GM10248 (cell line): ENCODE data around the gene SPATA24.
A peak's percentile ranks its signal among the peaks of the same experiment; 100 is the strongest.

Experiments
- CTCF ChIA-PET: fragments of 300-600 bp; sonication (Branson Sonifier 250); formaldehyde crosslinking; extraction: SDS; loops from one replicate; lab custom pipeline; 2021; ENCODE audit warnings: antibody characterized with exemption; lab: Yijun Ruan, JAX
- POLR2A ChIA-PET: fragments of 350-650 bp; sonication (Branson Sonifier 250); formaldehyde crosslinking; extraction: SDS; loops from one replicate; lab custom pipeline; 2020; ENCODE audit warnings: antibody characterized with exemption; lab: Yijun Ruan, JAX
- DNase-seq: peaks from one replicate; pipeline ENCODE4 v3.0.0; 2012; ENCODE audit errors: extremely low spot score
- CTCF ChIP-seq: IDR thresholded peaks from 2 replicates; pipeline ENCODE4 v1.5.1; 2012; ENCODE audit warnings: mild to moderate bottlenecking, low read depth; ENCODE audit errors: extremely low read depth, missing control alignments, control extremely low read depth

Gene SPATA24

GRCh38 chr5:139394123-139394653, 9.7 kb downstream of the SPATA24 start:
- ChIA-PET POLR2A (interaction anchor here (1.2 kb wide), 1 partner anchor 52 kb away, joined by 3 read pairs; the partner anchor contains the start of gene PAIP2), CTCF (interaction anchor here (1.1 to 3.3 kb wide), 5 partner anchors 10 to 120 kb away, joined by 3 to 10 read pairs (median 5); partner anchors contain the start of gene SPATA24)
- peak; percentile 63 for DNase-seq
- TF ChIP-seq CTCF: peak; percentile 77

- TF ChIP-seq CTCF: no peak
- POLR2A ChIA-PET: interaction anchor here (0.8 to 2.2 kb wide), 3 partner anchors 52 to 117 kb away, joined by 3 to 5 read pairs (median 3); partner anchors contain the start of genes MATR3 and PAIP2
Measured at GRCh38 chr5:139393497-139394122, 10.3 kb downstream of the SPATA24 start.

GRCh38 chr5:139392678-139393496, 11.0 kb downstream of the SPATA24 start:
- ChIA-PET CTCF (interaction anchor here (1.1 to 3.7 kb wide), 9 partner anchors 10 to 124 kb away, joined by 3 to 31 read pairs (median 9); partner anchors contain the start of genes PAIP2 and SPATA24), POLR2A (interaction anchor here (0.8 to 2.2 kb wide), 2 partner anchors 99 to 117 kb away, joined by 3 to 5 read pairs; partner anchors contain the start of gene MATR3)
- peak; percentile 88 for DNase-seq
- TF ChIP-seq CTCF: peak; percentile 94

More at GRCh38 chr5:139393497-139394122, 10.3 kb downstream of the SPATA24 start:
- CTCF ChIA-PET: interaction anchor here (1.1 to 3.3 kb wide), 7 partner anchors 9 to 120 kb away, joined by 3 to 31 read pairs (median 8); partner anchors contain the start of gene SPATA24
- DNase-seq: peak; percentile 36

GRCh38 chr5:139392324-139392677, 11.6 kb downstream of the SPATA24 start:
- no peak for TF ChIP-seq CTCF
- no peak for DNase-seq
- CTCF ChIA-PET: interaction anchor here (1.2 to 3.7 kb wide), 8 partner anchors 10 to 124 kb away, joined by 3 to 31 read pairs (median 10); partner anchors contain the start of genes PAIP2 and SPATA24
- POLR2A ChIA-PET: interaction anchor here (0.8 to 2.2 kb wide), 3 partner anchors 12 to 116 kb away, joined by 3 to 5 read pairs (median 4); partner anchors contain the start of genes MATR3 and SPATA24

- ChIA-PET POLR2A (interaction anchor here (0.6 to 2.2 kb wide), 7 partner anchors 12 to 246 kb away, joined by 3 to 7 read pairs (median 4); partner anchors contain the start of genes MATR3 and SPATA24), CTCF (interaction anchor here (0.9 to 3.7 kb wide), 17 partner anchors 10 to 603 kb away, joined by 3 to 31 read pairs (median 6); partner anchors contain the start of genes PAIP2 and SPATA24)
- no peak for DNase-seq
- no peak for TF ChIP-seq CTCF
Measured at GRCh38 chr5:139391570-139392323, 12.1 kb downstream of the SPATA24 start.
